ENCODE data around the gene PSMD1. TPM values are rescaled to one million over a fixed set of nuclear protein-coding genes. Genes with fewer than 3 reads are reported as not detected.

PSMD1 gene
- total RNA-seq, 1 donor from 2014 or later = 157 TPM

- DNase-seq (ENCODE audit: low read depth) = no peak
Observed at GRCh38 chr2:231034291-231034882, 22.3 kb upstream of the PSMD1 start.

- no peak for DNase-seq (ENCODE audit: low read depth)
Observed at GRCh38 chr2:231036131-231036530, 20.5 kb upstream of the PSMD1 start.

GRCh38 chr2:231036578-231037106 is 20.0 kb upstream of the PSMD1 start:
- no peak for DNase-seq (ENCODE audit: low read depth)

- no peak for DNase-seq (ENCODE audit: low read depth)
Observed at GRCh38 chr2:231037202-231037730, 19.4 kb upstream of the PSMD1 start, which contains the start of gene C2orf72. Gene C2orf72, plus strand, starts transcription at chr2:231037523. Its CDS starts 43 bp downstream, at chr2:231037566.

GRCh38 chr2:231037731-231038482 is 18.8 kb upstream of the PSMD1 start:
- no peak for DNase-seq (ENCODE audit: low read depth)

GRCh38 chr2:231038483-231039293 is 18.0 kb upstream of the PSMD1 start:
- DNase-seq (ENCODE audit: low read depth) = no peak

GRCh38 chr2:231039294-231039664 is 17.4 kb upstream of the PSMD1 start:
- DNase-seq (ENCODE audit: low read depth) = no peak

- DNase-seq (ENCODE audit: low read depth) = no peak
Observed at GRCh38 chr2:231039821-231040364, 16.8 kb upstream of the PSMD1 start.

GRCh38 chr2:231041061-231041689 is 15.5 kb upstream of the PSMD1 start:
- no peak for DNase-seq (ENCODE audit: low read depth)

GRCh38 chr2:231043796-231044195 is 12.9 kb upstream of the PSMD1 start:
- no peak for DNase-seq (ENCODE audit: low read depth)

GRCh38 chr2:231046916-231047273 is 9.8 kb upstream of the PSMD1 start:
- DNase-seq (ENCODE audit: low read depth) = no peak

- DNase-seq (ENCODE audit: low read depth) = no peak
Observed at GRCh38 chr2:231047274-231047922, 9.3 kb upstream of the PSMD1 start.

- DNase-seq (ENCODE audit: low read depth) = no peak
Observed at GRCh38 chr2:231047923-231048915, 8.4 kb upstream of the PSMD1 start.

- DNase-seq (ENCODE audit: low read depth) = no peak
Observed at GRCh38 chr2:231049286-231050017, 7.2 kb upstream of the PSMD1 start.

- no peak for DNase-seq (ENCODE audit: low read depth)
Observed at GRCh38 chr2:231050018-231050901, 6.4 kb upstream of the PSMD1 start.

GRCh38 chr2:231051116-231051515 is 5.6 kb upstream of the PSMD1 start:
- DNase-seq (ENCODE audit: low read depth) = no peak

All from myocyte (in vitro differentiated cells).